T-cell (primary cell): Measurements from ENCODE around the gene SMURF2. TPM values are rescaled to one million over a fixed set of nuclear protein-coding genes. Genes with fewer than 3 reads are reported as not detected.

Experiments used
- ATAC-seq, 4 experiments: fragments of 200-7000 bp in 3 of 4; fragments of 150-1000 bp in 1 of 4; cut with Tn5 transposase; replicated peaks in 1 of 4; 1 replicate in 3 of 4; 2 replicates in 1 of 4; pipeline ENCODE4 v1.10.0; 2021; ENCODE audit warnings: moderate library complexity in 3 of 4, mild to moderate bottlenecking in 2 of 4, moderate number of reproducible peaks in 1 of 4
- CTCF ChIA-PET, 2 donors: fragments of 300-600 bp; sonication (Branson Sonifier 250); formaldehyde crosslinking; loops; one replicate each; lab custom pipeline; 2022; ENCODE audit warnings: antibody characterized with exemption in 2 of 2; lab: Charles Lee
- POLR2A ChIA-PET, 2 donors: fragments of 300-600 bp; sonication (Branson Sonifier 250); formaldehyde crosslinking; loops; one replicate each; lab custom pipeline; 2022; ENCODE audit warnings: antibody characterized with exemption in 2 of 2; lab: Charles Lee
- DNase-seq, 35 experiments: peaks; one replicate each; pipeline versions ENCODE4 v3.0.0 to v3.0.0-alpha.2; 2013 to 2023
- H3K27ac ChIP-seq: one replicate; pipeline ENCODE4 v1.5.1; 2013; ENCODE audit warnings: low read length
- H3K27me3 ChIP-seq, 2 experiments: replicated peaks in 1 of 2; 1 replicate in 1 of 2; 2 replicates in 1 of 2; pipeline versions ENCODE4 v1.6.1 to v1.7.0; 2013; ENCODE audit warnings: low read length in 1 of 2, mixed read lengths in 1 of 2; ENCODE audit not compliant: control insufficient read depth in 2 of 2, insufficient read depth in 2 of 2; ENCODE audit errors: extremely low read depth in 1 of 2
- H3K36me3 ChIP-seq, 2 donors: 1 replicate in 1 of 2; 2 replicates in 1 of 2; pipeline versions ENCODE4 v1.6.1 to v1.7.0; 2013; ENCODE audit warnings: low read length in 1 of 2; ENCODE audit not compliant: control insufficient read depth in 2 of 2, insufficient read depth in 1 of 2; ENCODE audit errors: extremely low read depth in 1 of 2
- H3K4me1 ChIP-seq, 2 experiments: 1 replicate in 1 of 2; 2 replicates in 1 of 2; pipeline versions ENCODE4 v1.6.1 to v1.7.0; 2013; ENCODE audit warnings: low read length in 2 of 2, mixed read lengths in 1 of 2; ENCODE audit not compliant: insufficient read depth in 2 of 2, control insufficient read depth in 1 of 2; ENCODE audit errors: extremely low read depth in 1 of 2
- H3K4me3 ChIP-seq, 2 donors: 1 replicate in 1 of 2; 2 replicates in 1 of 2; pipeline versions ENCODE4 v1.5.1 to v1.7.0; 2013; ENCODE audit warnings: mild to moderate bottlenecking in 2 of 2, low read length in 1 of 2, moderate library complexity in 1 of 2; ENCODE audit not compliant: control insufficient read depth in 1 of 2; ENCODE audit errors: extremely low read depth in 1 of 2
- H3K9me3 ChIP-seq: 2 replicates; pipeline ENCODE4 v1.7.0; 2013
- H3K27ac Mint-ChIP-seq, 2 donors: one replicate each; pipeline ENCODE4 v1.8.0; 2020 to 2021; ENCODE audit warnings: mild to moderate bottlenecking in 2 of 2, mixed read lengths in 2 of 2
- H3K27me3 Mint-ChIP-seq, 2 donors: one replicate each; pipeline ENCODE4 v1.8.0; 2021 to 2022; ENCODE audit warnings: mixed read lengths in 2 of 2
- H3K36me3 Mint-ChIP-seq: one replicate; pipeline ENCODE4 v1.8.0; 2021; ENCODE audit warnings: mixed read lengths
- H3K4me1 Mint-ChIP-seq, 3 donors: one replicate each; pipeline ENCODE4 v1.8.0; 2020 to 2022; ENCODE audit warnings: mixed read lengths in 3 of 3, mild to moderate bottlenecking in 1 of 3
- H3K4me3 Mint-ChIP-seq, 3 donors: one replicate each; pipeline ENCODE4 v1.8.0; 2020 to 2022; ENCODE audit warnings: mild to moderate bottlenecking in 3 of 3, mixed read lengths in 3 of 3, moderate library complexity in 3 of 3
- H3K9me3 Mint-ChIP-seq, 3 donors: one replicate each; pipeline ENCODE4 v1.8.0; 2020 to 2022; ENCODE audit warnings: mixed read lengths in 3 of 3
- WGBS: methylation state at CpG from one replicate; pipeline ENCODE4 v1.1.5; 2013; ENCODE audit warnings: missing lambda C conversion rate; ENCODE audit not compliant: insufficient coverage; 5-methylcytosine and 5-hydroxymethylcytosine counted together
- total RNA-seq, 35 experiments: library from RNA in 6 of 35; stranded (reverse) in 6 of 35; fragments of 120-200 nt in 1 of 35; gene quantifications; one replicate each; pipeline versions ENCODE4 v1.2.1 to v1.2.4 and lab custom pipeline; 2013 to 2026

SMURF2 gene
- total RNA-seq, 5 donors from 2014 or later (not counting 1 experiment from before 2014, with no cell fraction given): 27.4 to 36.6 (median 34.8) TPM

DNA sequence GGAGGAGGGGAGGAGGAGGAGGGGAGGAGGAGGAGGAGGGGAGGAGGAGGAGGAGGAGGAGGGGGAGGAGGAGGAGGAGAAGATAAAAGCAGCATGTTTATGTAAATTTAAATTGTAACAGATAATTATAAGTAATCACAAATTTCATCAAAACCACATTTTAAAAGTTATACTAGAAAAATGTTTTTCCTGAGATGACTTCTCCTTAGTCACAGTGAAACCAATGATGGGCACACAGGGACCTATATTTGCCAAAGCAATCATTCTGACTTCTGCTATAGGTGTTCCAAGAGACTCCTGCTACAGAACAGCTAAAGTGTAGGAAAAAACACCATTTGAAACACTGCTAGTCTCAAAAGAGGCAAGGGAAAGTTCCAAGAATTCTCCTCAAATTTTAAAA, 88.9 kb downstream of the SMURF2 start:
- H3K36me3 ChIP-seq: peaks cover 8 to 36% of the 10 kb centered on the region in 2 donors
- no peak overlapping the region for H3K27ac ChIP-seq
- Mint-ChIP-seq H3K9me3 (no peaks in the 10 kb centered on the region), H3K4me1 (peaks cover 6 to 13% (median 13%) of the 10 kb centered on the region in 3 donors), H3K27me3 (no peaks in the 10 kb centered on the region), H3K36me3 (peaks cover 15% of the 10 kb centered on the region), H3K27ac (peak overlapping the region; percentile 61 to 69), H3K4me3 (no peak overlapping the region)
- no peaks in the 10 kb centered on the region for H3K9me3 ChIP-seq
- POLR2A ChIA-PET: interaction anchor here (0.6 to 1.5 kb wide), 2 partner anchors 68 to 74 kb away, joined by 3 to 4 read pairs; no protein-coding TSS in a partner anchor
- ATAC-seq: no peak
- no peaks in the 10 kb centered on the region for H3K27me3 ChIP-seq
- peaks cover 0 to 7% of the 10 kb centered on the region in 2 experiments for H3K4me1 ChIP-seq
- H3K4me3 ChIP-seq: no peak overlapping the region
- CTCF ChIA-PET: interaction anchor here in 1 of 2 donors (2.1 kb wide), 1 partner anchor 12 kb away, joined by 7 read pairs; no protein-coding TSS in a partner anchor
- no peak for DNase-seq

DNA sequence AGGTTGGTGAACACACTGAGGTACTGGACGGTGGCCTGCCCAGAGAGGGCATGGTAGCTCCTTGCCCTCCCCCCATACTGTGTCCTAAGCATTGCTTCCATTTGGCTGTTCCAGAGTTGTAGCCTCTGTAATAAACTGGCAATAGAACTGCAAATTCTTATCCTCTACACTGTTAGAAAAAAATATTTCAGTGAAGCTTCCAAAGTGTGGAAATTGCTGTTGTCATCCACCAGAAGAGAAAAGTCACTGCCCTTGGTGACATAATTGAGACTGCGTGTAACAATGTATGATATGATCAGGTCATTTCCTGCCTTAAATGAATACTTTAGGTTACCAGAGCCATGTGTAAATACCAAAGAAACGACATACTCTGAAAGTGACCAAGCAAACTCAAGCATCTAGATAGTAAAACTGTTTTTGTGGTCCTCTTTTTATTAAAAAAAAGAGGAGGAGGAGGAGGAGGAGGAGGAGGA, 89.4 kb downstream of the SMURF2 start:
- no peaks in the 10 kb centered on the region for H3K27me3 ChIP-seq
- peaks cover 0 to 7% of the 10 kb centered on the region in 2 experiments for H3K4me1 ChIP-seq
- ATAC-seq (peak in 3 of 4 experiments; percentile 49 to 61 (median 52)), DNase-seq (peak in 1 of 35 experiments; percentile 14)
- H3K36me3 ChIP-seq: peaks cover 8 to 36% of the 10 kb centered on the region in 2 donors
- ChIA-PET POLR2A (interaction anchor here in 1 of 2 donors (0.8 to 1.5 kb wide), 2 partner anchors 68 to 76 kb away, joined by 3 to 4 read pairs; no protein-coding TSS in a partner anchor), CTCF (interaction anchor here in 1 of 2 donors (2.1 kb wide), 1 partner anchor 12 kb away, joined by 7 read pairs; no protein-coding TSS in a partner anchor)
- WGBS: no CpG with 5 or more reads among the region's 3 CpGs
- H3K9me3 ChIP-seq: no peaks in the 10 kb centered on the region
- no peaks in the 10 kb centered on the region for H3K9me3 Mint-ChIP-seq
- H3K27me3 Mint-ChIP-seq: no peaks in the 10 kb centered on the region
- H3K27ac ChIP-seq: no peak overlapping the region
- no peak overlapping the region for H3K4me3 ChIP-seq
- H3K4me1 Mint-ChIP-seq: peaks cover 6 to 13% (median 13%) of the 10 kb centered on the region in 3 donors
- peak overlapping the region; percentile 70 to 74 for H3K27ac Mint-ChIP-seq
- peaks cover 12% of the 10 kb centered on the region for H3K36me3 Mint-ChIP-seq
- H3K4me3 Mint-ChIP-seq: no peak overlapping the region

DNA sequence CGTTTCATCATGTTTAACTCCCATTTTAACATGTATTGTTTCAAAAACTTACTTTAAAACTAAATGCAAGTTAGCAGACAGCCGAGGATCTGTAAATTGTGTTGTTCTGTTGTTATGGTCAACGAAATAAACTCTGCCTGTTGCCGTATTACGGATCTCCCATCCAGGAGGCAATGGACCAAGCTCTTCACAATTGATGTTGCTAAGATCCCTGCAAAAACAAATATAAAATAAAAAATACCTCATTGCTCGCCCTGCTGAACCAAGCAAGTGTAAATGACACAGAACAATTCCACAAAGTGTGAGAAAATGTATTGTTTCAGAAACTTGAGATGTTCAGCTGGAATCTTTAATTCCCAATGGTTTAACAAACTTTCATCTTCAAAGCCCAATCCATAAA, 90.4 kb downstream of the SMURF2 start:
- Mint-ChIP-seq H3K9me3 (no peaks in the 10 kb centered on the region), H3K27me3 (no peaks in the 10 kb centered on the region), H3K27ac (no peak overlapping the region), H3K36me3 (peaks cover 14% of the 10 kb centered on the region), H3K4me3 (no peak overlapping the region), H3K4me1 (peaks cover 6 to 13% (median 13%) of the 10 kb centered on the region in 3 donors)
- Histone ChIP-seq H3K27me3 (no peaks in the 10 kb centered on the region), H3K36me3 (peaks cover 8 to 32% of the 10 kb centered on the region in 2 donors), H3K4me1 (peaks cover 0 to 7% of the 10 kb centered on the region in 2 experiments), H3K4me3 (no peak overlapping the region), H3K27ac (no peak overlapping the region), H3K9me3 (no peaks in the 10 kb centered on the region)
- CTCF ChIA-PET: interaction anchor here in 1 of 2 donors (2.1 kb wide), 1 partner anchor 11 kb away, joined by 7 read pairs; no protein-coding TSS in a partner anchor
- ATAC-seq: no peak
- no CpG with 5 or more reads among the region's 6 CpGs for WGBS
- POLR2A ChIA-PET: no interaction called here
- DNase-seq: no peak

DNA sequence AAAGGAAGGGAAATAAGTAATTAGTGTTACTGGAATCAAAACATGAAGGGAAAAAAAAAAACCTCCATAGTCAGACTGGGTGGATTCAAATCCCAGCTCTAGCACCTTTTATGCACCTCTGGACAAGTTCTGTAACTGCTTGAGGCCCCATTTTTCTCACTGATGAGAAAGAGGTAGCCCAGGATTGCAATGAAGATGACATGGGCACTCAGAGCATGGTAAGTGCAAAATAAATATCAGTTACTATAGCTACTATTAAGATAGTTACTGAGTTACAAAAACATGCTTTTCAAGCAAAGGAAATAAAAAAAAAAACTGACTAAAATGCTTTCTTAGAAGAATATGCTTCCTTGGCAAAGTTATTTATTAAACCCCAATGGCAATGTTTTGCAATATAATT, 96.5 kb downstream of the SMURF2 start:
- no peaks in the 10 kb centered on the region for H3K27me3 Mint-ChIP-seq
- no peaks in the 10 kb centered on the region for H3K9me3 Mint-ChIP-seq
- H3K4me1 Mint-ChIP-seq: no peaks in the 10 kb centered on the region
- no peak overlapping the region for H3K4me3 Mint-ChIP-seq
- POLR2A ChIA-PET: no interaction called here
- Histone ChIP-seq H3K36me3 (peaks cover 11 to 47% of the 10 kb centered on the region in 2 donors), H3K9me3 (no peaks in the 10 kb centered on the region), H3K27me3 (no peaks in the 10 kb centered on the region), H3K4me3 (no peak overlapping the region), H3K27ac (no peak overlapping the region), H3K4me1 (no peaks in the 10 kb centered on the region)
- H3K27ac Mint-ChIP-seq: no peak overlapping the region
- ATAC-seq (no peak), DNase-seq (no peak)
- CTCF ChIA-PET: no interaction called here
- H3K36me3 Mint-ChIP-seq: peaks cover 33% of the 10 kb centered on the region

DNA sequence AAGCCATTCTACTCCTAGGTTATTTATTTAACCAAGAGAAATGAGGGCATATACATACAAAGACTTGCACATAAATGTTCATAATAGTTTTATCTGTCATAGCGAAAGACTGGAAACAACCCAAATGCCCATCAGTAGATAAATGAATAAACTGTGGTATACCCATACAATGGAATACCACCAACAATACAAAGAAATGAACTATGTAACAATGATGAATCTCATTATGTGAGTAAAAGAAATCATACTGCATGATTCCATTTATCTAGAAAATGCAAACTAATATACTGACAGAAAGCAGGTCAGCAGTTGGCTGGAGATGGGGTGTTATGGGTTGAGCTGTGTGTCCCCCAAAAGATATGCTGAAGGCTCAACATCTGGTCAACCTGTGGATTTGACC, 98.0 kb downstream of the SMURF2 start:
- Histone ChIP-seq H3K9me3 (no peaks in the 10 kb centered on the region), H3K27me3 (no peaks in the 10 kb centered on the region), H3K36me3 (peaks cover 18 to 48% of the 10 kb centered on the region in 2 donors), H3K4me1 (no peaks in the 10 kb centered on the region), H3K4me3 (no peak overlapping the region), H3K27ac (no peak overlapping the region)
- Mint-ChIP-seq H3K4me3 (no peak overlapping the region), H3K36me3 (peaks cover 36% of the 10 kb centered on the region), H3K9me3 (no peaks in the 10 kb centered on the region), H3K27ac (peak overlapping the region in 1 of 2 donors; percentile 62), H3K27me3 (no peaks in the 10 kb centered on the region), H3K4me1 (no peaks in the 10 kb centered on the region)
- no CpG with 5 or more reads among the region's 1 CpG for WGBS
- no peak for ATAC-seq
- DNase-seq: no peak
- ChIA-PET CTCF (interaction anchor here in 1 of 2 donors (0.6 kb wide), 1 partner anchor 13 kb away, joined by 3 read pairs; no protein-coding TSS in a partner anchor), POLR2A (no interaction called here)

DNA sequence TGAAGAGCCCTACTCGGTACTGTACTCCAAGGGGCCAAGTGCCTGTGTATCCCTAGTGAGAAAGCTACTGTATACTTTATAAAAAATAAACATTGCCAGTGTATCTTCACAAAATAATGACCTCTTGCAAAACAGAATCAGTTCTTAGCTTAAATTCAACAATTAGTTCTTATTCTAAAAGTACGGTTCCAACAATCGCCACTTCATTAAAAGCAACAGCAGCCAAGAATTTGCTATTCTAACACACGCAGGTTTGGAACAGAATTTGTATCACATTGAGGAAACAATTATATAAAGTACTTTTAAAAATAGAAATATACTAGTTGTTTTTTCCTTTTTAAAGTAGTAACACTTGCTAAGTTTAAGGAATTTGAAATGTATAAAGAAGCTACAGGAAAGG, 106.8 kb downstream of the SMURF2 start:
- ATAC-seq: no peak
- POLR2A ChIA-PET: no interaction called here

More for the DNA sequence above, 106.8 kb downstream of the SMURF2 start:
- Mint-ChIP-seq H3K9me3 (no peaks in the 10 kb centered on the region), H3K27me3 (no peaks in the 10 kb centered on the region), H3K4me1 (no peaks in the 10 kb centered on the region), H3K27ac (peak overlapping the region in 1 of 2 donors; percentile 39), H3K4me3 (no peak overlapping the region), H3K36me3 (peaks cover 36% of the 10 kb centered on the region)
- no peak overlapping the region for H3K27ac ChIP-seq
- no peak overlapping the region for H3K4me3 ChIP-seq
- DNase-seq: no peak
- no CpG with 5 or more reads among the region's 4 CpGs for WGBS
- no peaks in the 10 kb centered on the region for H3K9me3 ChIP-seq
- H3K27me3 ChIP-seq: no peaks in the 10 kb centered on the region
- CTCF ChIA-PET: no interaction called here
- H3K4me1 ChIP-seq: no peaks in the 10 kb centered on the region
- peaks cover 7 to 66% of the 10 kb centered on the region in 2 donors for H3K36me3 ChIP-seq
